Endothelial cell (in vitro differentiated cells): ENCODE data around the gene KICS2. TPM values are rescaled to one million over a fixed set of nuclear protein-coding genes. Genes with fewer than 3 reads are reported as not detected.

Experiments used
- DNase-seq: peaks from one replicate; pipeline ENCODE4 v3.0.0; 2021; ENCODE audit warnings: low spot score
- H3K27ac Mint-ChIP-seq: one replicate; pipeline ENCODE4 v1.8.0; 2021; ENCODE audit warnings: mixed read lengths, inconsistent platforms; ENCODE audit not compliant: unreplicated experiment
- H3K27me3 Mint-ChIP-seq: one replicate; pipeline ENCODE4 v1.8.0; 2021; ENCODE audit warnings: mild to moderate bottlenecking, moderate library complexity, mixed read lengths, inconsistent platforms; ENCODE audit not compliant: unreplicated experiment
- H3K36me3 Mint-ChIP-seq: one replicate; pipeline ENCODE4 v1.8.0; 2021; ENCODE audit warnings: mild to moderate bottlenecking, low read depth, mixed read lengths, inconsistent platforms; ENCODE audit not compliant: unreplicated experiment
- H3K4me1 Mint-ChIP-seq: one replicate; pipeline ENCODE4 v1.8.0; 2021; ENCODE audit warnings: mild to moderate bottlenecking, mixed read lengths, inconsistent platforms; ENCODE audit not compliant: unreplicated experiment
- H3K4me3 Mint-ChIP-seq: one replicate; pipeline ENCODE4 v1.8.0; 2021; ENCODE audit warnings: mild to moderate bottlenecking, mixed read lengths, inconsistent platforms; ENCODE audit not compliant: unreplicated experiment
- H3K9me3 Mint-ChIP-seq: one replicate; pipeline ENCODE4 v1.8.0; 2021; ENCODE audit warnings: mixed read lengths, inconsistent platforms; ENCODE audit not compliant: unreplicated experiment
- CTCF ChIP-seq: fragments of 200-600 bp; sonication (generic); IDR thresholded peaks from one replicate; pipeline ENCODE4 v1.5.0; 2021; ENCODE audit warnings: antibody characterized with exemption; ENCODE audit not compliant: unreplicated experiment
- long read RNA-seq: library from polyadenylated mRNA; unstranded; transcript quantifications from one replicate; pipeline ENCODE4 v2.0.0, GENCODE V29; 2020; ENCODE audit not compliant: unreplicated experiment
- total RNA-seq: library from RNA; stranded (reverse); fragmentation: NEBNext Ultra II Directional; extraction: Animal tissue kit (Norgen Biotek cat#: 25700); gene quantifications from one replicate; pipeline ENCODE4 v1.2.1, GENCODE V29; 2021; ENCODE audit not compliant: unreplicated experiment

KICS2 gene
- total RNA-seq: 2.5 TPM
- long read RNA-seq: 0 reads

GRCh38 chr12:64222009-64222765 lies at the start of gene KICS2:
Gene KICS2, minus strand, starts transcription at chr12:64222296. Its CDS starts 59 bp downstream, at chr12:64222237.
- peak; percentile 92 for DNase-seq
- peaks cover 4% of the 10 kb centered on the region for H3K27me3 Mint-ChIP-seq
- no peaks in the 10 kb centered on the region for H3K36me3 Mint-ChIP-seq
- H3K4me1 Mint-ChIP-seq: peaks cover 24% of the 10 kb centered on the region
- H3K9me3 Mint-ChIP-seq: no peaks in the 10 kb centered on the region
- H3K27ac Mint-ChIP-seq: peak within 1 kb of the TSS; percentile 87
- no peak for TF ChIP-seq CTCF
- H3K4me3 Mint-ChIP-seq: peak within 1 kb of the TSS; percentile 89

DNA sequence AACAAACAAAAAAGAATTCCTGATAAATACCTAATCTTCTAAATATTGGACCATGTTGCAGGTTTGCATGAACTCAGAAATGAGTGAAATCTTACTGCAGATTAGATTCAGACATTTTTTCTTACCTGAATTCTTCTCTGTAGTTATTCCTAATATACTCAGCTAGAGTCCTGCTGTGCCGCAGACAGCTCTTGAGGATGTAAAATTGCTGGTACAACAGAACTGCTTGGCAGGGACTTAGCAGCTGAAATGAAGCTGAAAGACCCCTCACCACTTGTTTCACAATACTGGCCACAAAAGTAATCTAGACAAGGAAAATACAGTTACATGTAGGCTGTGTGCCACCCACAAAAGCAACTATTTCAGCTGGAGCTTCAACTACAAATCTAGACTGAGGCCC lies 48.3 kb upstream of the KICS2 start:
- Mint-ChIP-seq H3K27ac (no peak overlapping the region), H3K9me3 (no peaks in the 10 kb centered on the region), H3K27me3 (no peaks in the 10 kb centered on the region), H3K4me3 (no peak overlapping the region), H3K4me1 (no peaks in the 10 kb centered on the region), H3K36me3 (no peaks in the 10 kb centered on the region)
- no peak for TF ChIP-seq CTCF
- DNase-seq: no peak

DNA sequence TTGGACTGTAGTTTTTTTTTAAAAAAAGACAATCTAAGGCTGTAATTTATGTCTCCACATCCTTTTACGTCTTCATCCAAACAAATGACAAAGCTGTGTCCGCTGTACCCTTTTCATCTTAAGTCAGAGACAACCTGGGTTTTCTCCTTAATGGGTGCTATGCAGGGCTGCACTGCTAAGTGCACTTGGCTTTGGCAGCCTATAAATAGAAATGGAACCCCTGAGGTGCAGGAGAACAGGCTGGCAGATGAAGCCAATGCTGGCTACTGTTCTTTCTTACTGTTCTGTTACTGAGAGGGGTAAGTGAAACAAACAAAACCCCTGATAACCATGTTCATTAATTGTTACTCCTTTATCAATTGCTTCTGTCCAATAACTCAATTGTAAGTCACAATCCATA lies 47.1 kb upstream of the KICS2 start:
- no peaks in the 10 kb centered on the region for H3K36me3 Mint-ChIP-seq
- no peak overlapping the region for H3K4me3 Mint-ChIP-seq
- no peak for TF ChIP-seq CTCF
- no peaks in the 10 kb centered on the region for H3K4me1 Mint-ChIP-seq
- no peaks in the 10 kb centered on the region for H3K9me3 Mint-ChIP-seq
- no peak for DNase-seq
- H3K27me3 Mint-ChIP-seq: no peaks in the 10 kb centered on the region
- no peak overlapping the region for H3K27ac Mint-ChIP-seq

DNA sequence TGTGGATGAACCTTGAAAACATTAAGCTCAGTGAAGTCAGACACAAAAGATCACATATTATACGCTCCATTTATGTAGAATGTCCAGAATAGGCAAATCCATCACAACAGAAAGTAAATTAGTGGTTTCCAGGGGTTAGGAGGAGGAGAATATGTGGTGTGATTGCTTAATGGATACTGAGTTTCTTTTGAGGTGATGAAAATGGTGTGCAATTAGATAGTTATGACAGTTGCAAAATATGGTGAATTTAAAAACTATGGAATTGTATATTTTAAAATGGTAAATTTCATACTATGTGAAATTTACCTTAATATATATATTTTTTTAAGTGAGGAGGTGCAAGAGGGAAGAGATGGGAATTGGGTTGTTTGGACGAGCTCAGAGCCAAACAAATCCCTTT lies 46.3 kb upstream of the KICS2 start:
- Mint-ChIP-seq H3K4me3 (no peak overlapping the region), H3K27ac (no peak overlapping the region), H3K4me1 (no peaks in the 10 kb centered on the region), H3K36me3 (no peaks in the 10 kb centered on the region), H3K27me3 (no peaks in the 10 kb centered on the region), H3K9me3 (no peaks in the 10 kb centered on the region)
- DNase-seq: no peak
- TF ChIP-seq CTCF: no peak

DNA sequence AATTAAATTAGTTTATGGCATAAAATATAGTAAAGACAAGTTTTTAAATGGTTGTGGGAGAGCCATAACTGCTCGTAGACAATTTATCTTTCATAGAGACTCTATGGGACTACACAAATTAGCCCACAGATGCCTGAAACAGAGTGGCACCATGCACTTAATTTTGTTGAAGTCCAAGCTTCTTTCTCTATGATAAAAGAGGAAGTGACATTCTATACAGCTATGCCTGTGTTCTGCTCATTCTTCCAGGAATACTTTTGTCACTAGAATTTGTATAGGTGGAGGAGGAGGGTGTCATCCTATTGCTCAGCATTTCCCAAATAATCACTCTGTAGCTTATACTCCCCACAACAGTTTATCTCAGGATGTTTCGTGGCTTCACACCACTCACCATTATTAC lies 43.7 kb upstream of the KICS2 start:
- Mint-ChIP-seq H3K4me3 (no peak overlapping the region), H3K4me1 (no peaks in the 10 kb centered on the region), H3K27me3 (no peaks in the 10 kb centered on the region), H3K27ac (no peak overlapping the region), H3K9me3 (no peaks in the 10 kb centered on the region), H3K36me3 (no peaks in the 10 kb centered on the region)
- no peak for DNase-seq
- TF ChIP-seq CTCF: no peak
